GM21576 (cell line): Measurements from ENCODE around the gene TMOD3.

ENCODE experiments used
- ATAC-seq: cut with Tn5 transposase; IDR thresholded peaks from one replicate; pipeline ENCODE4 v1.9.1; 2021; ENCODE audit warnings: mild to moderate bottlenecking, moderate library complexity; ENCODE audit not compliant: unreplicated experiment

The TMOD3 gene

DNA sequence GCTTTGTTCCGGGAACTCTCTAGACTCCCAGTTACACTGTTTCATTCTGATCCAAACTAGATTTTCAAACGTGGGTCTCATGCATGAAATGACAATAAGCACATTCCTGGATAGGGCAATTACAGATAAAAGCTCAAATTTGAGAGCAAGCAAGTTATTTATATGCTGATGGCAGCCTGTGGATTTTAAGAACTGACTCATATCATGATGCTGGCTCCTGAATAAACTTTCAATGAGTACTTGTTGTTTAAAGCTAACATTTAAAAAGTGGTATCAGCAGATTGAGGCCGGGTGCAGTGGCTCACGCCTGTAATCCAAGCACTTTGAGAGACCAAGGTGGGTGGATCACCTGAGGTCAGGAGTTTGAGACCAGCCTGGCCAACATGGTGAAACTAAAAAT is 75.5 kb downstream of the TMOD3 start:
- ATAC-seq: no peak

DNA sequence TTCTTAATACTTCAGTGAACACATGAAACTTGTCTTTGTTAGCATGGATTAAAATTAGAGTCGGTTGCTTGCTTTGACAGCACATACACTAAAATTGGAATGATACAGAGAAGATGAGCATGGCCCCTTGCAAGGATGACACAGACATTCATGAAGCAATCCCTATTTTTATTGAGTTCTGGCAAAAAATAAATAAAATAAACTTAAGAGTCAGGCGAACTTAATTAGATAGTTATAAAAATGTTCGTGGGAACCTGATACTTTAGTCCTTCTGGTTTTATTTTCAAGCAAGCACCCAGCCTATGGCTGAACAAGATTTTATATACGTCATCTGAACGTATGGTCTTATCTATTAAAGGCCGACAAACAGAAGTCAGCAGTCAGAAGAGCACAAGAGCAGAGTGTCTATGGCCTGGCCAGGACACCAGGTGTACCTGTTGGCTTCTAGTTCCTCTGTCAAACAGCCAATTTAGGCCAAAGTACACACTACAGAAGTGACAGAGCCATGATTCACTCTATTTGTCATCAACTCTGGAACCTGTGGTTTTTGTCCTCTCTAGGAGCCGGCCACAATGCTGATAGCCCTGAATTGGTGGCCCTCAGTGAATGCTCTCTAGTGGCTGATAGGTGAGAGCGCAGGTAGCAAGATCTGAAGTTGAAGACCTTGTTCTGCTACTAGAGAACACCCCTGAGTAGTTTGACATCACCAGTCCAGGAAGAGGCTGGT is 77.8 kb downstream of the TMOD3 start:
- ATAC-seq: no peak

DNA sequence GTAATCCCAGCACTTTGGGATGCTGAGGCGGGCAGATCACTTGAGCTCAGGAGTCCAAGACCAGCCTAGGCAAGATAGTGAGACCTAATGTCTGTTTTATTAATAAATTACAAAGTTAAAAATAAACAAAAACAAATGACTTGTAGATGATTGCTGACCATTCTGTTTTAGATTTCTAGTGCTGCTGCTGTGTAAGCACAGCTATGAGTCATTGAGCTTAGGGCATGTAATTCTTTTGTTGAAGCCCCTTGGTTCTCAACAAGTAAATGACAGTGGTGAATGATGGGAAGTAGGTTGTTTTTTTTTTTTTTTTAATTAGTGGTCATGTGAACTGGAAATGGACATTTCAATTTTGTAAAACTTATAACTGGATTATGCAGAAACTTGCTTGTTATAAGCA is 78.9 kb downstream of the TMOD3 start:
- ATAC-seq: no peak

DNA sequence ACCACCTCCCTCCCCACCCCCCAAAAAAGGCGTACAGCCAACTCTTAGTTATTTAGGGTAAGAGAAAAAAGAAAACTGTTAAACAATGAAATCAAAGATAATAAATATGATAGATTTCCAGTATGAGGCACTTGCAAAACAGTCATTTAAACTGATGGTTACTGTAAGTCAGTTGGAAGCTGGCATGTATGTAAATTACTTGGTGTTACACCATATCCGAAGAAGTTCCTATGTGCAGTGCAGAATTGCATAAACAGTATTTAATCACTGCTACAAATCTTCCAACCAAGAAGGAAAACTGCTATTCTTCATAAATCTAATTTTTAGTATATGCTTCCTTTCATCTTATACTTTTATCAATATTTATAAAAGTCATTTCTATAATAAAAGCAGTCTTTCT is 80.1 kb downstream of the TMOD3 start:
- ATAC-seq: no peak

DNA sequence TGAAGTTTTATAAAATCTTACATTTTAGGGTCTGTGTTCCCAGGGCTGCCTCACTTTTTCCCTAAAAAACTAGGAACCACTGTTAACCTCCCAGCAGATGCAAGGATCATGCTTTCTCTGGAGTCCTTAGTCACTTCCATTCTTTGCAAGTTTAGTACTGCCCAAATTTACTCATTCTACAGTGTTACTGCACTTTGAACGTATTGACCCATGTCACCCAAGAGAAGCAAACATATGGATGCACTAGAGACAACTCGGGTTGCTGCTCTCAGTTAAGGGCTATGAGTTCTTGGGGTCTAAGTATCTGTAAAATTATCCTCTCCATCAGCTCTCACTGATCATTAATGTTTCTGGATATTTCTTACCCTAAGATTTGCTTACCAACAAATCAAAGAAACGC is 83.1 kb downstream of the TMOD3 start:
- no peak for ATAC-seq

DNA sequence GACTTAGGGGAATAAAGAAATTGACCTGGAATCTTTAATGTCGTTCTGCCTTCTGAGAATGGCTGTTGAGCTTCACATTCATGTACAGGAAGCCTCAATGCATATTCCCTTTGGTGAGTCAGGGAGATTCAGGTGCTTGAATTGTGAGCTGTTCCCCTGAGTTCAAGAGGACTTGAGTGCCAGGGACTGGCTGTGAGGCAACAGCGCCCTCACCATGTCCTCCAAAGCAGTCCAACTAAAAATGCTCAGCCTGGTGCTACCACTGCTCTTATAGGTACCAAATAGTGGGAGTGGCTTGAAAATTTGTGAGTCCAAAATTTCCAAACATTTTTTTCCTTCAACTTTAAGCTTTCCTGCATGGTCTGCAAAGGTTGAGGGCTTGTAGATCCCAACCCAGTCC is 88.0 kb downstream of the TMOD3 start:
- ATAC-seq: no peak

DNA sequence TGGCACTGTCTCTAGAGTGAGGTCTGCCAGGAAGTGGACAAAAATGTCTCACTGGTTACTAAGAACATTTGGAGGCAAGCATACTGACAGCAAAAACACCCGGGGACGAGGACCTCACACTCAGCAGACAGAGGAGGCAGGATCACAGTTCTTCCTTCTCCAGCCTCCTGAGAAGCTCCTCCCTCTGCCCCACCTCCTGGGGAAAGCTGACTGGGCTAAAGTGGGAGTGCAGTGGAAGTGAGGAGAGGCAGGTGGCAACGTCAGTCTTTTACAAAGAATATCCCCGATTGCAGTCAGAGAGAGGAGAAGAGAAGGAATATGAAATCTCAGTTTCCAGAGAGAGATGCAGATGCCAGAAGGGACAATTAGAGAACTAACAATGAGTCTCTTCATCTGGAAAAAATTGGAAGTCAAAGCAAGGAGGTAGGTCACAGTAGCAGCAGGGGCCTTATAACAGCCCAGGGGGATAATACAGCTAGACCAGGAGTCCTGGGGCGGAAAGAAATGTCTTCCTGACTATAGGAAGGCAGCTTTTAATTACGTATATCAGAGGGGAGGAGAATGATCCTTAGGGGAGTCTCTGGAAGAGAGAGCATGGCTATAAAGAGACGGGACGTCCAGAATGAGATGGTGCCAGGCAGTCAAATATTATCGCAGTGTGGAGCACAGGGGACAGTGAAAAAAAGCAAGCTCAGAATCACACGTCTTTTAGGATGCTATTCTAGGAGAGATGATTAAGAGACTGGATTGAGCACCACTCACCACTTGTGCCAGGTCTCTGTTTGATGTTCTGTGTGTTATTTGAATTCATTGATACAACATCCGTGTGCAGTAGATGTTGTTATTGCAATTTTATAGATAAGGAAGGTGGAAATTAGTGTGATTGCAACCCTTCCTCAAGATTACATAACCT is 95.0 kb downstream of the TMOD3 start:
- no peak for ATAC-seq

DNA sequence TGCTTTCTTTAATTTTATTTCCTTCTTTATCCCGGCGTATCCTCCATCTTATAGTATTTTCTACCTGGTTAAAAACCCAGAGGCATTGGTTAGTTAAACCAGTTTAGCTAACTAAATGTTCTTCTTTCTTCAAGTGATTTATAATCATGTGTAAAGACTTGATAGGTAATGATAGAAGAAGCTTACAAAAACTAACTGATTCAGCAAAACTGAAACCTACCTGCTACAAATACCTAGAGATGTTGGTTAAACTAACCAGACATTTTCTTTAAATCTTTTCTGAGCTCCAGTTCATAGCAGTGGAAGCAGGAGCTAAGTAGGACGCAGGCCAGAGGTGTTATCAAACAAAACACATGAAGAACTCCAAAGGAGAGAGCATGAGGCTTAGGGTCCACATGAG is 97.4 kb downstream of the TMOD3 start:
- no peak for ATAC-seq

DNA sequence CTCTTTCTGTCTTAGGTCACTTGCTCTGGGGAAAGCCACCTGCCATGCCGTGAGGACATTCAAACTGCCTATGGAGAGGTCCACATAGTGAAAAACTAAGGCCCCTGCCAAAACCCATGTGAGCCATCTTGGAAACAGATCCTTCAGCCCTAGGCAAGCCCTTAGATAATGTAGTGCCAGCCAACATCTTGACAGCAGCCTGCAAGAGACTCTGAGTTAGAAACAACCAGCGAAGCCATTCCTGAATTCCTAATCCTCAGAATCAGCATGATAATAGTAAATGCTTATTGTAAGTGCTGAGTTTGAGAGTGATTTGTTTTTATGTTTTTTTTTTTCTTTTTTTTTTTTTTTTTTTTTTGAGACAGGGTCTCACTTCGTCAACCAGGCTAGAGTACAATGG is 101.6 kb downstream of the TMOD3 start:
- ATAC-seq: no peak

DNA sequence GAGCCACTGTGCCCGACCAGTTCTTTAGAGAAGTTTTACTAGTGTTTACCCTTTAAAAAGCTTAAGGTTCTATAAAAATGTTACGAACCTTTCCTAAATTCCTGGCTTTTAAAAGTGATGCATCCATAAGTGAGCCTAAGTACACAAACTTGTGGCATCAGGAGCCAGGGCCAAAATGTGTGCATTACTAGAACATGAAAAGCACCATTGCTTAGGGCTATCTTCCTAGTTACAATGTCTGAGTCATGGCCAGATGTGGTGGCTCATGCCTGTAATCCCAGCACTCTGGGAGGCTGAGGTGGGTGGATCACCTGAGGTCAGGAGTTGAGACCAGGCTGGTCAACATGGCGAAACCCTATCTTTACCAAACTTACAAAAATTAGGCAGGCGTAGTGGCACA is 102.2 kb downstream of the TMOD3 start:
- ATAC-seq: no peak

DNA sequence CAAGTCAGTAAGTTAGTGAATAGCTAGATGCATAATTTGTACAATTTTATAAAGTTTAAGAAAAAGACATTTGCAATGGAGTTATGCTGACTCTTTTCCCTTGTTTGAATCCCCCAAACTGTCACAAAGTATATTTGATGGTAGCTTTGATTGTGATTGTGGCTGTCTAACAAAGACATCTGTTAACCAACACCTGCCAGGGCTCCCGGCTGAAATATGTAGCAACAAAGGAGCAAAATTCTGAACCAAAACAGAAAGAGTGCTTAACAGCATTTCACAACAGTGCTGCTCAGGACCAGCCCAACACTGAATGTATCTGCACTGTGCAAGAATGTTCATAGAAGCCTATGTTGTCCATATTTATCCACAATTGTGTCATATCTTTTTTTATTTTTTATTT is 102.7 kb downstream of the TMOD3 start:
- ATAC-seq: no peak

DNA sequence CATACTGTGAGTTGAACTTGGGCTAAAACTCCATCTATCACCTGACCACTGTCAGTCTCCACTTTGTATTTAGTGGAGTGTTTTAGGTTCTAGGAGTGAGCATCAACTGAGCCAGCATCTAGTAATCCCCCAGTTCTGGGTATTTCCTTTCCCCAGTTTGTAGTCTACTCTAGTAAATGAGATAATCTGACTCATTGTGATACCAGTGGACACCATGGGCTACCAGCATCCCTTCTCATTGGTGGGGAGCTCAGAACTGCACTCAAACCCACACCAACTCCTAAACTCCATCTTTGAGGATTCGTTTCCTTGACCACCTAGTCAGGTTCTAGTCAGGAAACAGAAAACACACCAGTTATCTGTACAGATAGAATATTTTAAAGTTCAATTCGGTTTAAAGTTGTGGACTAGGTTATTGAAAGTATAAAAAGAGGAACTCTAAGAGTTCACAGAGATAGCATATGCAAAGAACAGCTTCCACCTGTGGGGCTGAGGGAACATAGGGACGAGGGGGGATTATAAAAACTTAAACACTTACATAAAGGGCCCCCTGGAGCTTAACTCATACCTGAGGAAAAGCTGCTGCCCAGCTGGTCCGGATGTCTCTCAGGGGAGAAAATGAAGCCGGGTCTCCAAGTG is 106.1 kb downstream of the TMOD3 start:
- peak; percentile 83 for ATAC-seq

DNA sequence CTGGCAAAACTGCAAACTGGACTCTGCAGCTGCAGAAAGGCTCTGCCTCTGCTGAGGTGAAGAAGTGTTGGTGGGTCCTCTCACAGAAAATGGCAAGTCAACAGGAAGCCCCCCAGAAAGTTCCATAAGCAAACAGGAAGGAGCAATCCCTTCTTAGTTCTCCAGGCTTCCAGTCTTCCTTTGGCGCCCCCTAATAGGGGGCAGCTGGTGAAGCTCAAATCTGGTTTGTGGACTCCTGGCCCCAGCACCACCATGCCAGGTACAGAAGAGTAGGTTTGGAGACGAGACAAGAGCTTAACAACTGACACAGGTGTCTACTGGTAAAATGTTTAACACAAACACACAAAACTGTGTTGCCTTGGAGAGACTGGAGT is 106.6 kb downstream of the TMOD3 start:
- no peak for ATAC-seq

DNA sequence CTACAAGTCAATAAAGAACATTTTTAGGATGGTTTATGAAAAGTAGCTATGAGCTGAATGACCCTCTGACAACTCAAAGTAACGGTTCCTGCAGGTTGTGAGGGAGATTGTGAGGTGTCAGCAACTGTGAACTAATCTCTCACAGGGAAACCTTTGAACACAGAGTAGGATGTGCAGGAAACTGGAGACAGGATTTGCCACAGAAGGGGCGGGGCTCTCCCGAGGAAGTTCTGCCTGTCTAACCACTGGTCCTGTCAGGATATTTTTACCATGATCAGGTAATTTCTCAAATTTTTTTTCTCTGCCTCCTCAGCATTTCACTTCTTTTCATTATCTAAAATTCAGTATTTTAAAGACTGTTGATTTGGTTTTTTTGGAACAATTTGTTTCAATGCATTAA is 108.8 kb downstream of the TMOD3 start:
- no peak for ATAC-seq

DNA sequence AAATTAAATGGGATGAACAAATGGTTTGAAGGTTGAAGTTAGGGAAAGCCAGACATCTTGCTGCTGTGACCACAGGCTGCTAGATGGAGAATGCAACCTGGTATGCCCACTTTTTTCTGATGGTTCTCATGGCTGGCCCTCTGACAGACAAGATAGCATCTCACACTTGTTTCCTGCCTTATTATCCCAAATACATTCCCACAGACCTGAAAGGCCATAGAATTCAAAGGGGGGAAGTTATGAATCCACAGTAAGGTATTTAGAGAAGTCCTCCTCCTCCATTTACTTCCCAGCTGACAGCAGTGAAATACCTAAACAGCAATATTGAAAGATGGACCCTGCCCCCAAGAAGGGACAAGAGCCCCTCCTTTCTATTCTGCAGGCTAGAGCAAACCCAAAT is 109.8 kb downstream of the TMOD3 start:
- no peak for ATAC-seq

DNA sequence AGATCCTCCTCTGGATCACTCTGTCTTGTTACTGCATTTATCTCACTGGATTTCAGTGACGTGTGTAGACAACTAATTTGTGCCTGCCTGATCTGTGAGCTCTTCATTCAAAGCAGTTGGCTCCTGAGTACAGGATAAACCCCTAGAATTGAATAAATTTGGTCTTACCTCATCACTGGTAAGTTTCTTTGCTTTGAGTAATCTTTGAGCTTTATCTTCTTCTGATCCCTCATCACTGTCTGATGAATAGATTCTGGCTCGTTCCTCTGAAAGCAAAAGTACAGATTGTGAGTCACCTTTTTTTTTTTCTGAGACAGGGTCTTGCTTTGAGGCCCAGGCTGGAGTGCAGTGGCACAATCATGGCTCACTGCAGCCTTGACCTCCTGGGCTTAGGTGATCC is 117.7 kb downstream of the TMOD3 start:
- no peak for ATAC-seq

DNA sequence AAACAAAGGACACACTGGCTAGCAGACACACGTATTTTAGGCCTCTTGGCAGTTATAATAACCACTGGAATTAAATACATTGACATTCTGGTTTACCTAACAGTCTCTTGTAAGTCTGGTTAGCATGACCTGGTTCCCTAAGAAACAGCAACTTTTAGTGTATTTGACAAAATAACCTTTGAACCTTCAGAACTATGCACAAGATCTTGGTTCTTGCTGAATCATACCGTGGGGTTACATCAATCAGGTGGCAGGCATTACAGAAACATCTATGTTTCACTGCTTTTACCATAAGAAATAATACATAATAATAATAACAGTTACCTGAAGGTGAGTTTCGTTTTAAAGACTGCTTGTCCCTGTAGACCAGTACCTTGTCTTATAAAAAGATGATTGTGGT is 123.4 kb downstream of the TMOD3 start:
- no peak for ATAC-seq

DNA sequence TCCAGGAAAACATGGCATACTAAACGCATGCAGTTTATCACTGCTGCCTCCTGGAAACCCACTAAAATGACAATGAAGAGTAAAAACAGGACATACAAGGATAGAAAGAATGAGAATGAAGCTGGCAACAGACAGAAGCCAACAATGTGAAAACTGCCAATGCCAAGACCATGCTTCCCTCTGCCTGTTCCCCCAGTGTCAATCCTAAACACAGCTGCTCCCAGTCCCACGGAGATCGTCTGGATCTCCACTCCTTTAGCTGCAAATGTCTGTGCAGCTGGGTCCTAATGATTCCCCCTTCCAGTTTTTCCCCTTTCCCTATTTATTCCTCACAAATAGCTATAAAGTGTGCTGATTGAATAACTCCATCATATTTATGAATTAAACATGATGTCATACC is 126.1 kb downstream of the TMOD3 start:
- no peak for ATAC-seq
